ENCODE results near the gene ATP23.

The ATP23 gene

GRCh38 chr12:57983858-57984505 is 42.6 kb downstream of the ATP23 start:
- DNase-seq = no peak

GRCh38 chr12:57984629-57985151 is 43.3 kb downstream of the ATP23 start:
- no peak for DNase-seq

- no peak for DNase-seq
Measured at GRCh38 chr12:57985685-57986084, 44.3 kb downstream of the ATP23 start.

- DNase-seq = no peak
Measured at GRCh38 chr12:57989838-57990237, 48.5 kb downstream of the ATP23 start.

- DNase-seq = no peak
Measured at GRCh38 chr12:57990241-57990883, 49.0 kb downstream of the ATP23 start.

- no peak for DNase-seq
Measured at GRCh38 chr12:57992001-57992400, 50.6 kb downstream of the ATP23 start.

- DNase-seq = no peak
Measured at GRCh38 chr12:57993030-57993429, 51.7 kb downstream of the ATP23 start.

- no peak for DNase-seq
Measured at GRCh38 chr12:57993834-57994233, 52.5 kb downstream of the ATP23 start.

- DNase-seq = no peak
Measured at GRCh38 chr12:57996520-57996919, 55.2 kb downstream of the ATP23 start.

GRCh38 chr12:57998251-57998650 is 56.9 kb downstream of the ATP23 start:
- no peak for DNase-seq

- no peak for DNase-seq
Measured at GRCh38 chr12:58000499-58000898, 59.1 kb downstream of the ATP23 start.

- no peak for DNase-seq
Measured at GRCh38 chr12:58007875-58008274, 66.5 kb downstream of the ATP23 start.

- DNase-seq = no peak
Measured at GRCh38 chr12:58008634-58009033, 67.3 kb downstream of the ATP23 start.
